ENCODE data around the gene PCBP3.
A peak's percentile ranks its signal among the peaks of the same experiment; 100 is the strongest.

Gene PCBP3

DNA sequence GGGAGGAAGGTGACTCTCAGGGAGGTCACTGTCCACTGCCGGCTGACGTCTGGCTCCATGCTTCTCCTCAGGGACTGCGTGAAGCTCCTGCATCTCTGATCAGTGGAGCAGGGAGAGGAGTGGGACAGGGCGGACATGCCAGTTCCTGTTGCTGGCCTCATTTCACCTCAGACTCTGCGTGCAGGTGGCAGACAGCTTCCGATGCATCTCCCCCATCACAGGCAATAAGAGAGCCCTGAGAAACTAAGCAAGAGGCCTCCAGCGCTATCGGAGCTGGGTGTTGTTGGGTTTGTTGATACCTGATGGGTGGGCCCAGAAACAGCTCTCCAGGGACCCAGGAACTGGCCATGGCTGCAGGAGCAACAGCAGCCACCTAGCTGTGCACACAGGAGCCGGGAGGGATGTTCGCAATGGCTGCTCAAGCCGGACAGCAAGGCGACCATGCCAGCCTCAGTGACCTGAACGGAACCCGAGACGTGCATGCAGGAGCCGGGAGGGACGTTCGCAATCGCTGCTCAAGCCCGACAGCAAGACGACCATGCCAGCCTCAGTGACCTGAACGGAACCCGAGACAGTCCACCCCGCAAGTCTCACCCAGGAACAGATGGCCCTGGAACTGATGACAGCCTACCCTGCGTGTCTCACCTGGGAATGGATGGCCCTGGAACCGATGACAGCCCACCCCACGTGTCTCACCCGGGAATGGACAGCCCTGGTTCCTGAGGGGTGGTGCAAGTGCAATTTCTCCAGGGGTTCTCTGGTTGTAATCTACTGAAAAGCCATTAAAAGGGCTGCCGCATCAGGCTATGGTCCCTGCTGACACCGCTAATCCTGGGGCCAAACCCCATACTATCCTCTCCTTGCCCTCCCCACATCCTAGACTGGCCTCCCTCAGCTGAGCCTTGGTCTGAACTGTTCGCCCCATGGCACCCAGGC, 14.2 kb upstream of the PCBP3 start:
- DNase-seq (ENCODE audit: low spot score), result no peak
- TF ChIP-seq CTCF (IDR thresholded peaks at IDR 0.05; ENCODE audit: extremely low read depth, missing control alignments), result no peak

GRCh38 chr21:45630066-45630694, 13.3 kb upstream of the PCBP3 start:
- TF ChIP-seq CTCF (IDR thresholded peaks at IDR 0.05; ENCODE audit: extremely low read depth, missing control alignments), result no peak
- DNase-seq (ENCODE audit: low spot score), result no peak

DNA sequence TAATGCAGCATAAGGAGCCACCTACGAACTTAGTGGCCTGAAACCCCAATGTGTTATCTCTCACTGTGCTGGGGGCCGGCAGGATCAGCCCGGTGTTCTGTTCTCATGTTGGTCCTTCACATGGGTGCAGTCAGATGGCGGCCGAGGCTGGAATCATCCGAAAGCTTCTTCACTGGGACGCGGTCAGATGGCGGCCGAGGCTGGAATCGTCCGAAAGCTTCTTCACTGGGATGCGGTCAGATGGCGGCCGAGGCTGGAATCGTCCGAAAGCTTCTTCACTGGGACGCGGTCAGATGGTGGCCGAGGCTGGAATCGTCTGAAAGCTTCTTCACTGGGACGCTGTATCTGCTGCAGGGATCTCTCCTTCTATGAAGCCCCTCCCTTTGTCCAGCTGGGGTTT, 12.6 kb upstream of the PCBP3 start:
- TF ChIP-seq CTCF (IDR thresholded peaks at IDR 0.05; ENCODE audit: extremely low read depth, missing control alignments), result no peak

DNA sequence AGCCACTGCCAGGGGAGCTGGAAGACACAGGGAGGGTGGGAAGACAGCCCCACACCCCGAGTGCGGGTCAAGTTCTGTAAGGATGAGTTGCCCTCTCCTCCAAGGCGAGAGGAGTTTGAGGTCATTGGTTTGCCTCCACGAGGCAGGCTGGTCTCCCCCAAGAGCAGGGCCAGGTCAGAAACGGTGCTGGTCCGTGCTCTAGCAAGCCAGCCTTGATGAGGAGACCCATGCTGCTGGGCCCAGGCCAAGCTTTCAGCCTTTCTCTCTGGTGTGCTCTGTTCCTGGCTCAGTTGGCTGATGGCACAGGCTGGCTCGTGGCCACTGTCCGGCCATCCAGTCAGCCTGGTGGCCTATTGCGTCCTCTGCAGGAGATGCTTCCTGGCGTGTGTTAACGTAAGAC, 12.0 kb upstream of the PCBP3 start:
- DNase-seq (ENCODE audit: low spot score), result no peak
- TF ChIP-seq CTCF (IDR thresholded peaks at IDR 0.05; ENCODE audit: extremely low read depth, missing control alignments), result no peak

More for the DNA sequence above, 12.6 kb upstream of the PCBP3 start:
- no peak for DNase-seq (ENCODE audit: low spot score)

- peak; percentile 49 for DNase-seq (ENCODE audit: low spot score)
- TF ChIP-seq CTCF (IDR thresholded peaks at IDR 0.05; ENCODE audit: extremely low read depth, missing control alignments), result no peak
These were observed 11.4 kb upstream of the PCBP3 start for GRCh38 chr21:45632160-45632559.

GRCh38 chr21:45632637-45633251, 10.8 kb upstream of the PCBP3 start:
- TF ChIP-seq CTCF (IDR thresholded peaks at IDR 0.05; ENCODE audit: extremely low read depth, missing control alignments), result no peak
- no peak for DNase-seq (ENCODE audit: low spot score)
